ENCODE results near the gene SOX1.

DNA sequence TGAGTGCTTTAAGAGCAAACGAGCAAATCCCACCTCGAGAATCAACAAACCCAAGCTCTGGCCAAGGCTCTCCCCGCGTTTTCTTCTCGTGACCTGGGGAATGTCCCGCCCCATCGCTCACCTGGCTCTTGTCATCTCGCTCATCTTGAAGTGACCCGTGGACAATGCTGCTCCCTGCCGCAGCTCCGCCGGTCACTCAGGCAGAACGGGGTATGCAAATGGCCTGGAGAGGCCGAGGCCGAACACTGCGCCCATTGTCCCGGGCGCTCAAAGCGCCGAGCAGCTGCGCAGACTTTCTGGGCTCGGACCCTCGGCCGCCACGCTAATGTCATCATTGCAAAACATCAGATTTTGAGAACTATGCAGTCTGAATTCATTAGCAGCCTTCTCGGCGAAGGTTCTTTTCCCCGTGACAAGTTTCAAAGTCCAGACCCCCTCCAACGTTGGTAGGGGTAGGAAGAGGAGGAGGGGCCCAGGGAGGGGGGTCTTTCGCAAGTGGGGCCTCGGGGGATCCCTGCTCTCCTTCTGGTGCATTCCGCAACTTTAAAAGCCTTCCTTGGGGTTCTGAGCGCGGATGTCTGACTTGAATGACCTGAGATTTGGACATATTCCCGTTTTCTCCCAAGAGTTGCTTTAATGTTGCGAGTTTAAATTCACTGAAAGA lies 39.7 kb downstream of the SOX1 start:
- TF ChIP-seq, protein P1, sequence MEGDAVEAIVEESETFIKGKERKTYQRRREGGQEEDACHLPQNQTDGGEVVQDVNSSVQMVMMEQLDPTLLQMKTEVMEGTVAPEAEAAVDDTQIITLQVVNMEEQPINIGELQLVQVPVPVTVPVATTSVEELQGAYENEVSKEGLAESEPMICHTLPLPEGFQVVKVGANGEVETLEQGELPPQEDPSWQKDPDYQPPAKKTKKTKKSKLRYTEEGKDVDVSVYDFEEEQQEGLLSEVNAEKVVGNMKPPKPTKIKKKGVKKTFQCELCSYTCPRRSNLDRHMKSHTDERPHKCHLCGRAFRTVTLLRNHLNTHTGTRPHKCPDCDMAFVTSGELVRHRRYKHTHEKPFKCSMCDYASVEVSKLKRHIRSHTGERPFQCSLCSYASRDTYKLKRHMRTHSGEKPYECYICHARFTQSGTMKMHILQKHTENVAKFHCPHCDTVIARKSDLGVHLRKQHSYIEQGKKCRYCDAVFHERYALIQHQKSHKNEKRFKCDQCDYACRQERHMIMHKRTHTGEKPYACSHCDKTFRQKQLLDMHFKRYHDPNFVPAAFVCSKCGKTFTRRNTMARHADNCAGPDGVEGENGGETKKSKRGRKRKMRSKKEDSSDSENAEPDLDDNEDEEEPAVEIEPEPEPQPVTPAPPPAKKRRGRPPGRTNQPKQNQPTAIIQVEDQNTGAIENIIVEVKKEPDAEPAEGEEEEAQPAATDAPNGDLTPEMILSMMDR (IDR thresholded peaks at IDR 0.05 in 2 of 3, conservative IDR thresholded peaks at IDR 0.05 in 1 of 3; ENCODE audit: control insufficient read depth in 2 of 3, extremely low read depth in 1 of 3, insufficient read depth in 1 of 3, low read depth in 3 of 3, low read length in 3 of 3): no peak
- no peak for TF ChIP-seq ESRRA (IDR thresholded peaks at IDR 0.05; ENCODE audit: low read length)
- no peak for TF ChIP-seq POLR2A (IDR thresholded peaks at IDR 0.05; ENCODE audit: low read depth, low read length)
- TF ChIP-seq ZZZ3 (IDR thresholded peaks at IDR 0.05; ENCODE audit: control insufficient read depth, insufficient read length, low read depth): no peak
- no peak for TF ChIP-seq FOS (IDR thresholded peaks at IDR 0.05; ENCODE audit: borderline replicate concordance, extremely low read depth, insufficient read length)
- TF ChIP-seq CREB1 (IDR thresholded peaks at IDR 0.05; ENCODE audit: low read depth): no peak
- TF ChIP-seq, protein P2, sequence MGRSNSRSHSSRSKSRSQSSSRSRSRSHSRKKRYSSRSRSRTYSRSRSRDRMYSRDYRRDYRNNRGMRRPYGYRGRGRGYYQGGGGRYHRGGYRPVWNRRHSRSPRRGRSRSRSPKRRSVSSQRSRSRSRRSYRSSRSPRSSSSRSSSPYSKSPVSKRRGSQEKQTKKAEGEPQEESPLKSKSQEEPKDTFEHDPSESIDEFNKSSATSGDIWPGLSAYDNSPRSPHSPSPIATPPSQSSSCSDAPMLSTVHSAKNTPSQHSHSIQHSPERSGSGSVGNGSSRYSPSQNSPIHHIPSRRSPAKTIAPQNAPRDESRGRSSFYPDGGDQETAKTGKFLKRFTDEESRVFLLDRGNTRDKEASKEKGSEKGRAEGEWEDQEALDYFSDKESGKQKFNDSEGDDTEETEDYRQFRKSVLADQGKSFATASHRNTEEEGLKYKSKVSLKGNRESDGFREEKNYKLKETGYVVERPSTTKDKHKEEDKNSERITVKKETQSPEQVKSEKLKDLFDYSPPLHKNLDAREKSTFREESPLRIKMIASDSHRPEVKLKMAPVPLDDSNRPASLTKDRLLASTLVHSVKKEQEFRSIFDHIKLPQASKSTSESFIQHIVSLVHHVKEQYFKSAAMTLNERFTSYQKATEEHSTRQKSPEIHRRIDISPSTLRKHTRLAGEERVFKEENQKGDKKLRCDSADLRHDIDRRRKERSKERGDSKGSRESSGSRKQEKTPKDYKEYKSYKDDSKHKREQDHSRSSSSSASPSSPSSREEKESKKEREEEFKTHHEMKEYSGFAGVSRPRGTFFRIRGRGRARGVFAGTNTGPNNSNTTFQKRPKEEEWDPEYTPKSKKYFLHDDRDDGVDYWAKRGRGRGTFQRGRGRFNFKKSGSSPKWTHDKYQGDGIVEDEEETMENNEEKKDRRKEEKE (IDR thresholded peaks at IDR 0.05): no peak
- TF ChIP-seq CBX5 (IDR thresholded peaks at IDR 0.05; ENCODE audit: low read depth): no peak
- TF ChIP-seq, protein P3, sequence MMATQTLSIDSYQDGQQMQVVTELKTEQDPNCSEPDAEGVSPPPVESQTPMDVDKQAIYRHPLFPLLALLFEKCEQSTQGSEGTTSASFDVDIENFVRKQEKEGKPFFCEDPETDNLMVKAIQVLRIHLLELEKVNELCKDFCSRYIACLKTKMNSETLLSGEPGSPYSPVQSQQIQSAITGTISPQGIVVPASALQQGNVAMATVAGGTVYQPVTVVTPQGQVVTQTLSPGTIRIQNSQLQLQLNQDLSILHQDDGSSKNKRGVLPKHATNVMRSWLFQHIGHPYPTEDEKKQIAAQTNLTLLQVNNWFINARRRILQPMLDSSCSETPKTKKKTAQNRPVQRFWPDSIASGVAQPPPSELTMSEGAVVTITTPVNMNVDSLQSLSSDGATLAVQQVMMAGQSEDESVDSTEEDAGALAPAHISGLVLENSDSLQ (IDR thresholded peaks at IDR 0.05): no peak
- TF ChIP-seq EZH2 (IDR thresholded peaks at IDR 0.05; ENCODE audit: borderline replicate concordance, control insufficient read depth, low read depth, low read length): no peak
- no peak for TF ChIP-seq NR2F1 (conservative IDR thresholded peaks at IDR 0.05)
- no peak for TF ChIP-seq TCF12 (IDR thresholded peaks at IDR 0.05; ENCODE audit: low read depth, low read length)
- TF ChIP-seq MYC (IDR thresholded peaks at IDR 0.05; ENCODE audit: insufficient read depth, insufficient read length, insufficient replicate concordance, low read length, severe bottlenecking): no peak
- TF ChIP-seq, protein P4, sequence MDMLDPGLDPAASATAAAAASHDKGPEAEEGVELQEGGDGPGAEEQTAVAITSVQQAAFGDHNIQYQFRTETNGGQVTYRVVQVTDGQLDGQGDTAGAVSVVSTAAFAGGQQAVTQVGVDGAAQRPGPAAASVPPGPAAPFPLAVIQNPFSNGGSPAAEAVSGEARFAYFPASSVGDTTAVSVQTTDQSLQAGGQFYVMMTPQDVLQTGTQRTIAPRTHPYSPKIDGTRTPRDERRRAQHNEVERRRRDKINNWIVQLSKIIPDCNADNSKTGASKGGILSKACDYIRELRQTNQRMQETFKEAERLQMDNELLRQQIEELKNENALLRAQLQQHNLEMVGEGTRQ (IDR thresholded peaks at IDR 0.05; ENCODE audit: borderline replicate concordance, low read depth, low read length): no peak
